ENCODE results near the gene NEK7.
"Not testable (repeated sequence)": the region's sequence is repeated elsewhere in the genome, so short reads cannot be mapped to it uniquely, and the experiment has no call there.

The NEK7 gene

GRCh38 chr1:198125995-198126735 lies 30.6 kb upstream of the NEK7 start:
- Mint-ChIP-seq H3K9me3 (no peaks in the 10 kb centered on the region), H3K4me3 (no peak overlapping the region), H3K27ac (no peak overlapping the region), H3K4me1 (ENCODE audit: low read depth) (no peaks in the 10 kb centered on the region), H3K27me3 (ENCODE audit: low read depth) (peaks cover 2% of the 10 kb centered on the region), H3K36me3 (ENCODE audit: low read depth) (no peaks in the 10 kb centered on the region)
- DNase-seq (ENCODE audit: low spot score) = no peak

- Mint-ChIP-seq H3K27me3 (ENCODE audit: low read depth) (peaks cover 2% of the 10 kb centered on the region), H3K9me3 (no peaks in the 10 kb centered on the region), H3K27ac (no peak overlapping the region), H3K4me3 (no peak overlapping the region), H3K36me3 (ENCODE audit: low read depth) (no peaks in the 10 kb centered on the region), H3K4me1 (ENCODE audit: low read depth) (peaks cover 4% of the 10 kb centered on the region)
- DNase-seq (ENCODE audit: low spot score) = no peak
These were observed 28.3 kb upstream of the NEK7 start for GRCh38 chr1:198128533-198128932.

- H3K36me3 Mint-ChIP-seq (ENCODE audit: low read depth); H3K27ac Mint-ChIP-seq; H3K4me1 Mint-ChIP-seq (ENCODE audit: low read depth); H3K9me3 Mint-ChIP-seq; H3K4me3 Mint-ChIP-seq; DNase-seq (ENCODE audit: low spot score); H3K27me3 Mint-ChIP-seq (ENCODE audit: low read depth): not testable (repeated sequence)
These were observed 26.7 kb upstream of the NEK7 start for GRCh38 chr1:198130053-198130452.

GRCh38 chr1:198132060-198132781 lies 24.6 kb upstream of the NEK7 start:
- Mint-ChIP-seq H3K9me3 (peaks cover 7% of the 10 kb centered on the region), H3K27ac (no peak overlapping the region), H3K36me3 (ENCODE audit: low read depth) (no peaks in the 10 kb centered on the region), H3K4me3 (no peak overlapping the region), H3K27me3 (ENCODE audit: low read depth) (no peaks in the 10 kb centered on the region), H3K4me1 (ENCODE audit: low read depth) (peaks cover 4% of the 10 kb centered on the region)
- DNase-seq (ENCODE audit: low spot score) = no peak

GRCh38 chr1:198134252-198134651 lies 22.5 kb upstream of the NEK7 start:
- H3K27me3 Mint-ChIP-seq (ENCODE audit: low read depth) = peaks cover 4% of the 10 kb centered on the region
- H3K4me3 Mint-ChIP-seq = no peak overlapping the region
- H3K4me1 Mint-ChIP-seq (ENCODE audit: low read depth) = peaks cover 6% of the 10 kb centered on the region
- no peaks in the 10 kb centered on the region for H3K36me3 Mint-ChIP-seq (ENCODE audit: low read depth)
- H3K27ac Mint-ChIP-seq = no peak overlapping the region
- no peak for DNase-seq (ENCODE audit: low spot score)
- peaks cover 7% of the 10 kb centered on the region for H3K9me3 Mint-ChIP-seq

GRCh38 chr1:198135366-198135765 lies 21.4 kb upstream of the NEK7 start:
- Mint-ChIP-seq H3K36me3 (ENCODE audit: low read depth) (peaks cover 3% of the 10 kb centered on the region), H3K27me3 (ENCODE audit: low read depth) (peaks cover 4% of the 10 kb centered on the region), H3K9me3 (peaks cover 11% of the 10 kb centered on the region), H3K4me3 (no peak overlapping the region), H3K4me1 (ENCODE audit: low read depth) (peaks cover 13% of the 10 kb centered on the region), H3K27ac (no peak overlapping the region)
- no peak for DNase-seq (ENCODE audit: low spot score)

GRCh38 chr1:198141668-198142351 lies 15.0 kb upstream of the NEK7 start:
- Mint-ChIP-seq H3K4me1 (ENCODE audit: low read depth) (peaks cover 20% of the 10 kb centered on the region), H3K27ac (no peak overlapping the region), H3K9me3 (peaks cover 10% of the 10 kb centered on the region), H3K27me3 (ENCODE audit: low read depth) (peaks cover 4% of the 10 kb centered on the region), H3K36me3 (ENCODE audit: low read depth) (peaks cover 5% of the 10 kb centered on the region), H3K4me3 (no peak overlapping the region)
- DNase-seq (ENCODE audit: low spot score) = no peak

GRCh38 chr1:198143797-198144196 lies 13.0 kb upstream of the NEK7 start:
- H3K27me3 Mint-ChIP-seq (ENCODE audit: low read depth) = no peaks in the 10 kb centered on the region
- peak overlapping the region; percentile 18 for H3K27ac Mint-ChIP-seq
- peaks cover 20% of the 10 kb centered on the region for H3K4me1 Mint-ChIP-seq (ENCODE audit: low read depth)
- peaks cover 5% of the 10 kb centered on the region for H3K36me3 Mint-ChIP-seq (ENCODE audit: low read depth)
- peaks cover 10% of the 10 kb centered on the region for H3K9me3 Mint-ChIP-seq
- no peak for DNase-seq (ENCODE audit: low spot score)
- peak overlapping the region; percentile 37 for H3K4me3 Mint-ChIP-seq

GRCh38 chr1:198147216-198147615 lies 9.6 kb upstream of the NEK7 start:
- Mint-ChIP-seq H3K4me1 (ENCODE audit: low read depth) (peaks cover 7% of the 10 kb centered on the region), H3K4me3 (no peak overlapping the region), H3K27ac (no peak overlapping the region), H3K9me3 (no peaks in the 10 kb centered on the region), H3K27me3 (ENCODE audit: low read depth) (peaks cover 2% of the 10 kb centered on the region), H3K36me3 (ENCODE audit: low read depth) (no peaks in the 10 kb centered on the region)
- DNase-seq (ENCODE audit: low spot score) = no peak

GRCh38 chr1:198150369-198150768 lies 6.4 kb upstream of the NEK7 start:
- no peaks in the 10 kb centered on the region for H3K9me3 Mint-ChIP-seq
- H3K27ac Mint-ChIP-seq = no peak overlapping the region
- no peaks in the 10 kb centered on the region for H3K4me1 Mint-ChIP-seq (ENCODE audit: low read depth)

GRCh38 chr1:198151688-198152087 lies 5.1 kb upstream of the NEK7 start:
- peaks cover 2% of the 10 kb centered on the region for H3K27me3 Mint-ChIP-seq (ENCODE audit: low read depth)
- no peak for DNase-seq (ENCODE audit: low spot score)
- H3K4me1 Mint-ChIP-seq (ENCODE audit: low read depth) = peaks cover 7% of the 10 kb centered on the region
- H3K27ac Mint-ChIP-seq = no peak overlapping the region
- no peaks in the 10 kb centered on the region for H3K36me3 Mint-ChIP-seq (ENCODE audit: low read depth)
- H3K9me3 Mint-ChIP-seq = no peaks in the 10 kb centered on the region
- no peak overlapping the region for H3K4me3 Mint-ChIP-seq

More at GRCh38 chr1:198150369-198150768, 6.4 kb upstream of the NEK7 start:
- H3K36me3 Mint-ChIP-seq (ENCODE audit: low read depth) = no peaks in the 10 kb centered on the region
- DNase-seq (ENCODE audit: low spot score) = no peak
- peaks cover 2% of the 10 kb centered on the region for H3K27me3 Mint-ChIP-seq (ENCODE audit: low read depth)
- no peak overlapping the region for H3K4me3 Mint-ChIP-seq

GRCh38 chr1:198153103-198153502 lies 3.7 kb upstream of the NEK7 start:
- Mint-ChIP-seq H3K36me3 (ENCODE audit: low read depth) (peaks cover 3% of the 10 kb centered on the region), H3K27me3 (ENCODE audit: low read depth) (peaks cover 2% of the 10 kb centered on the region), H3K4me1 (ENCODE audit: low read depth) (peaks cover 12% of the 10 kb centered on the region), H3K9me3 (no peaks in the 10 kb centered on the region), H3K4me3 (no peak overlapping the region), H3K27ac (no peak overlapping the region)
- no peak for DNase-seq (ENCODE audit: low spot score)

GRCh38 chr1:198153804-198154203 lies 3.0 kb upstream of the NEK7 start:
- Mint-ChIP-seq H3K9me3 (no peaks in the 10 kb centered on the region), H3K4me3 (no peak overlapping the region), H3K4me1 (ENCODE audit: low read depth) (peaks cover 12% of the 10 kb centered on the region), H3K27ac (no peak overlapping the region), H3K36me3 (ENCODE audit: low read depth) (peaks cover 3% of the 10 kb centered on the region), H3K27me3 (ENCODE audit: low read depth) (peaks cover 2% of the 10 kb centered on the region)
- DNase-seq (ENCODE audit: low spot score) = no peak

- Mint-ChIP-seq H3K27me3 (ENCODE audit: low read depth) (no peaks in the 10 kb centered on the region), H3K27ac (no peak overlapping the region), H3K9me3 (no peaks in the 10 kb centered on the region), H3K4me1 (ENCODE audit: low read depth) (peaks cover 17% of the 10 kb centered on the region), H3K4me3 (no peak overlapping the region), H3K36me3 (ENCODE audit: low read depth) (peaks cover 3% of the 10 kb centered on the region)
- DNase-seq (ENCODE audit: low spot score) = no peak
These were observed 1.5 kb upstream of the NEK7 start for GRCh38 chr1:198155253-198155652.

Data from T-helper 2 cell treated with Interferon-gamma antibody and Interleukin-4, amounts not matched to agents 5 μg/mL and 100 μg/mL, for 36 hours (primary cell).